ENCODE results near the gene ST3GAL5.

Gene ST3GAL5

GRCh38 chr2:85811180-85812093 lies 77.4 kb downstream of the ST3GAL5 start:
- Histone ChIP-seq H3K27ac (ENCODE audit: low read length) (no peak overlapping the region), H3K9me2 (replicated peaks; ENCODE audit: insufficient read depth, low read length) (no peaks in the 10 kb centered on the region), H3K4me3 (ENCODE audit: low read length) (no peak overlapping the region), H4K20me1 (ENCODE audit: insufficient read depth, low read length) (no peaks in the 10 kb centered on the region), H3K9ac (ENCODE audit: low read length) (no peak overlapping the region), H3K4me2 (ENCODE audit: low read depth, low read length) (no peak overlapping the region), H3K4me1 (ENCODE audit: low read length) (no peaks in the 10 kb centered on the region), H2AFZ (ENCODE audit: low read length) (no peak overlapping the region), H3K36me3 (replicated peaks; ENCODE audit: insufficient read depth, low read length) (no peaks in the 10 kb centered on the region), H3F3A (ENCODE audit: insufficient read depth, low read length) (no peaks in the 10 kb centered on the region), H3K9me3 (replicated peaks; ENCODE audit: insufficient read depth, low read length) (no peaks in the 10 kb centered on the region), H3K27me3 (replicated peaks; ENCODE audit: insufficient read depth, low read length) (no peaks in the 10 kb centered on the region), H3K79me2 (ENCODE audit: low read length) (no peaks in the 10 kb centered on the region)
- no peak for DNase-seq
- TF ChIP-seq EZH2 (optimal IDR thresholded peaks at IDR 0.05; ENCODE audit: low read depth, low read length) (no peak), EZH2phosphoT487 (IDR thresholded peaks at IDR 0.05; ENCODE audit: low read length) (no peak)
- TF ChIP-seq, protein P1, sequence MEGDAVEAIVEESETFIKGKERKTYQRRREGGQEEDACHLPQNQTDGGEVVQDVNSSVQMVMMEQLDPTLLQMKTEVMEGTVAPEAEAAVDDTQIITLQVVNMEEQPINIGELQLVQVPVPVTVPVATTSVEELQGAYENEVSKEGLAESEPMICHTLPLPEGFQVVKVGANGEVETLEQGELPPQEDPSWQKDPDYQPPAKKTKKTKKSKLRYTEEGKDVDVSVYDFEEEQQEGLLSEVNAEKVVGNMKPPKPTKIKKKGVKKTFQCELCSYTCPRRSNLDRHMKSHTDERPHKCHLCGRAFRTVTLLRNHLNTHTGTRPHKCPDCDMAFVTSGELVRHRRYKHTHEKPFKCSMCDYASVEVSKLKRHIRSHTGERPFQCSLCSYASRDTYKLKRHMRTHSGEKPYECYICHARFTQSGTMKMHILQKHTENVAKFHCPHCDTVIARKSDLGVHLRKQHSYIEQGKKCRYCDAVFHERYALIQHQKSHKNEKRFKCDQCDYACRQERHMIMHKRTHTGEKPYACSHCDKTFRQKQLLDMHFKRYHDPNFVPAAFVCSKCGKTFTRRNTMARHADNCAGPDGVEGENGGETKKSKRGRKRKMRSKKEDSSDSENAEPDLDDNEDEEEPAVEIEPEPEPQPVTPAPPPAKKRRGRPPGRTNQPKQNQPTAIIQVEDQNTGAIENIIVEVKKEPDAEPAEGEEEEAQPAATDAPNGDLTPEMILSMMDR (IDR thresholded peaks at IDR 0.05; ENCODE audit: low read length) = no peak

- Histone ChIP-seq H3K36me3 (replicated peaks; ENCODE audit: insufficient read depth, low read length) (no peaks in the 10 kb centered on the region), H3K9me2 (replicated peaks; ENCODE audit: insufficient read depth, low read length) (no peaks in the 10 kb centered on the region), H3K27ac (ENCODE audit: low read length) (no peak overlapping the region), H3K4me2 (ENCODE audit: low read depth, low read length) (no peak overlapping the region), H3K4me1 (ENCODE audit: low read length) (no peaks in the 10 kb centered on the region), H3K9ac (ENCODE audit: low read length) (no peak overlapping the region), H4K20me1 (ENCODE audit: insufficient read depth, low read length) (no peaks in the 10 kb centered on the region), H3K79me2 (ENCODE audit: low read length) (no peaks in the 10 kb centered on the region), H3K9me3 (replicated peaks; ENCODE audit: insufficient read depth, low read length) (no peaks in the 10 kb centered on the region), H3K4me3 (ENCODE audit: low read length) (no peak overlapping the region), H3K27me3 (replicated peaks; ENCODE audit: insufficient read depth, low read length) (no peaks in the 10 kb centered on the region), H3F3A (ENCODE audit: insufficient read depth, low read length) (no peaks in the 10 kb centered on the region), H2AFZ (ENCODE audit: low read length) (no peak overlapping the region)
- DNase-seq = no peak
- TF ChIP-seq EZH2 (optimal IDR thresholded peaks at IDR 0.05; ENCODE audit: low read depth, low read length) = no peak
- TF ChIP-seq EZH2phosphoT487 (IDR thresholded peaks at IDR 0.05; ENCODE audit: low read length) = no peak
- TF ChIP-seq, protein P1 (IDR thresholded peaks at IDR 0.05; ENCODE audit: low read length) = no peak
Observed at GRCh38 chr2:85810371-85811179, 78.2 kb downstream of the ST3GAL5 start.

- no peak overlapping the region for H3K9ac ChIP-seq (ENCODE audit: low read length)
- H4K20me1 ChIP-seq (ENCODE audit: insufficient read depth, low read length) = no peaks in the 10 kb centered on the region
- H3K4me3 ChIP-seq (ENCODE audit: low read length) = no peak overlapping the region
- no peak overlapping the region for H3K4me2 ChIP-seq (ENCODE audit: low read depth, low read length)
- H3K27me3 ChIP-seq (replicated peaks; ENCODE audit: insufficient read depth, low read length) = no peaks in the 10 kb centered on the region
- H3K27ac ChIP-seq (ENCODE audit: low read length) = no peak overlapping the region
- H2AFZ ChIP-seq (ENCODE audit: low read length) = no peak overlapping the region
- no peaks in the 10 kb centered on the region for H3K9me3 ChIP-seq (replicated peaks; ENCODE audit: insufficient read depth, low read length)
- no peaks in the 10 kb centered on the region for H3K4me1 ChIP-seq (ENCODE audit: low read length)
- no peak for DNase-seq
- no peaks in the 10 kb centered on the region for H3F3A ChIP-seq (ENCODE audit: insufficient read depth, low read length)
- H3K79me2 ChIP-seq (ENCODE audit: low read length) = no peaks in the 10 kb centered on the region
- TF ChIP-seq EZH2phosphoT487 (IDR thresholded peaks at IDR 0.05; ENCODE audit: low read length) = no peak
- no peaks in the 10 kb centered on the region for H3K9me2 ChIP-seq (replicated peaks; ENCODE audit: insufficient read depth, low read length)
- no peaks in the 10 kb centered on the region for H3K36me3 ChIP-seq (replicated peaks; ENCODE audit: insufficient read depth, low read length)
Observed at GRCh38 chr2:85807756-85808155, 81.0 kb downstream of the ST3GAL5 start.
